Measurements from ENCODE around the gene EVPL. TPM values are rescaled to one million over a fixed set of nuclear protein-coding genes. Genes with fewer than 3 reads are reported as not detected.

Gene EVPL
- total RNA-seq, 1 experiment from 2014 or later, result 36.4 TPM

- in situ Hi-C loops (cut with HindIII; ENCODE audit: low pct_unique_long_range_greater_than_20kb, low sequenced_read_pairs) (no loop called here), intact Hi-C loops (cut with micrococcal nuclease; ENCODE audit: unreplicated experiment) (no loop called here)
- H3K36me3 ChIP-seq (ENCODE audit: control insufficient read depth, insufficient read depth, low read length), result no peaks in the 10 kb centered on the region
- TF ChIP-seq, protein P1, sequence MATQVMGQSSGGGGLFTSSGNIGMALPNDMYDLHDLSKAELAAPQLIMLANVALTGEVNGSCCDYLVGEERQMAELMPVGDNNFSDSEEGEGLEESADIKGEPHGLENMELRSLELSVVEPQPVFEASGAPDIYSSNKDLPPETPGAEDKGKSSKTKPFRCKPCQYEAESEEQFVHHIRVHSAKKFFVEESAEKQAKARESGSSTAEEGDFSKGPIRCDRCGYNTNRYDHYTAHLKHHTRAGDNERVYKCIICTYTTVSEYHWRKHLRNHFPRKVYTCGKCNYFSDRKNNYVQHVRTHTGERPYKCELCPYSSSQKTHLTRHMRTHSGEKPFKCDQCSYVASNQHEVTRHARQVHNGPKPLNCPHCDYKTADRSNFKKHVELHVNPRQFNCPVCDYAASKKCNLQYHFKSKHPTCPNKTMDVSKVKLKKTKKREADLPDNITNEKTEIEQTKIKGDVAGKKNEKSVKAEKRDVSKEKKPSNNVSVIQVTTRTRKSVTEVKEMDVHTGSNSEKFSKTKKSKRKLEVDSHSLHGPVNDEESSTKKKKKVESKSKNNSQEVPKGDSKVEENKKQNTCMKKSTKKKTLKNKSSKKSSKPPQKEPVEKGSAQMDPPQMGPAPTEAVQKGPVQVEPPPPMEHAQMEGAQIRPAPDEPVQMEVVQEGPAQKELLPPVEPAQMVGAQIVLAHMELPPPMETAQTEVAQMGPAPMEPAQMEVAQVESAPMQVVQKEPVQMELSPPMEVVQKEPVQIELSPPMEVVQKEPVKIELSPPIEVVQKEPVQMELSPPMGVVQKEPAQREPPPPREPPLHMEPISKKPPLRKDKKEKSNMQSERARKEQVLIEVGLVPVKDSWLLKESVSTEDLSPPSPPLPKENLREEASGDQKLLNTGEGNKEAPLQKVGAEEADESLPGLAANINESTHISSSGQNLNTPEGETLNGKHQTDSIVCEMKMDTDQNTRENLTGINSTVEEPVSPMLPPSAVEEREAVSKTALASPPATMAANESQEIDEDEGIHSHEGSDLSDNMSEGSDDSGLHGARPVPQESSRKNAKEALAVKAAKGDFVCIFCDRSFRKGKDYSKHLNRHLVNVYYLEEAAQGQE (IDR thresholded peaks at IDR 0.05; ENCODE audit: insufficient read depth in 1 of 2, low read depth in 2 of 2, low read length in 1 of 2), result no peak
- TF ChIP-seq TCF7L2 (IDR thresholded peaks at IDR 0.05; ENCODE audit: low read depth, low read length) (no peak), SIN3A (IDR thresholded peaks at IDR 0.05; ENCODE audit: borderline replicate concordance, insufficient read depth, low read depth, low read length) (no peak), POLR2AphosphoS5 (IDR thresholded peaks at IDR 0.05; ENCODE audit: low read depth, low read length) (no peak), CTCF (IDR thresholded peaks at IDR 0.05) (no peak)
- no peak for ATAC-seq
- H3K4me3 ChIP-seq (ENCODE audit: low read depth in 2 of 2, low read length in 2 of 2), result no peak overlapping the region
- H3K4me1 ChIP-seq (ENCODE audit: control insufficient read depth, insufficient read depth, low read length), result no peaks in the 10 kb centered on the region
- H3K27ac ChIP-seq (ENCODE audit: low read length), result no peak overlapping the region
- no peaks in the 10 kb centered on the region for H3K9me3 ChIP-seq (ENCODE audit: control insufficient read depth, insufficient read depth, low read depth, low read length)
- ChIA-PET POLR2A (interaction anchor here (0.6 kb wide), 1 partner anchor 21 kb away, joined by 3 read pairs; no protein-coding TSS in a partner anchor), CTCF (no interaction called here)
- DNase-seq (ENCODE audit: low read depth, low spot score), result no peak
- H3K27me3 ChIP-seq (ENCODE audit: control insufficient read depth, insufficient read depth, low read length), result no peaks in the 10 kb centered on the region
- no TSS peak for BruUV-seq (replicated peaks)
Observed at GRCh38 chr17:76011951-76012350, 15.2 kb downstream of the EVPL start.

GRCh38 chr17:76009969-76010661, 17.0 kb downstream of the EVPL start:
- H3K4me1 ChIP-seq (ENCODE audit: control insufficient read depth, insufficient read depth, low read length), result peaks cover 8% of the 10 kb centered on the region
- no peak for ATAC-seq
- H3K36me3 ChIP-seq (ENCODE audit: control insufficient read depth, insufficient read depth, low read length), result no peaks in the 10 kb centered on the region
- no peak for DNase-seq (ENCODE audit: low read depth, low spot score)
- ChIA-PET CTCF (interaction anchor here (0.6 to 1.8 kb wide), 3 partner anchors 10 to 113 kb away, joined by 3 to 8 read pairs (median 6); partner anchors contain the start of gene CDK3), POLR2A (no interaction called here)
- intact Hi-C loops (cut with micrococcal nuclease; ENCODE audit: unreplicated experiment), result no loop called here
- no peaks in the 10 kb centered on the region for H3K9me3 ChIP-seq (ENCODE audit: control insufficient read depth, insufficient read depth, low read depth, low read length)
- no TSS peak for BruUV-seq (replicated peaks)
- in situ Hi-C loops (cut with HindIII; ENCODE audit: low pct_unique_long_range_greater_than_20kb, low sequenced_read_pairs), result no loop called here
- TF ChIP-seq CTCF (IDR thresholded peaks at IDR 0.05) (no peak), TCF7L2 (IDR thresholded peaks at IDR 0.05; ENCODE audit: low read depth, low read length) (no peak), SIN3A (IDR thresholded peaks at IDR 0.05; ENCODE audit: borderline replicate concordance, insufficient read depth, low read depth, low read length) (no peak), POLR2AphosphoS5 (IDR thresholded peaks at IDR 0.05; ENCODE audit: low read depth, low read length) (no peak)
- TF ChIP-seq, protein P1 (IDR thresholded peaks at IDR 0.05; ENCODE audit: insufficient read depth in 1 of 2, low read depth in 2 of 2, low read length in 1 of 2), result no peak
- H3K27ac ChIP-seq (ENCODE audit: low read length), result no peak overlapping the region
- no peaks in the 10 kb centered on the region for H3K27me3 ChIP-seq (ENCODE audit: control insufficient read depth, insufficient read depth, low read length)
- no peak overlapping the region for H3K4me3 ChIP-seq (ENCODE audit: low read depth in 2 of 2, low read length in 2 of 2)
